Measurements from ENCODE around the gene SUPT3H. TPM values are rescaled to one million over a fixed set of nuclear protein-coding genes. Genes with fewer than 3 reads are reported as not detected.

SUPT3H gene
- total and polyA plus RNA-seq, 2 of the 8 experiments (the other 6 are each of a cell fraction or from before 2014, with no cell fraction given) = 18.8 to 23.0 TPM

DNA sequence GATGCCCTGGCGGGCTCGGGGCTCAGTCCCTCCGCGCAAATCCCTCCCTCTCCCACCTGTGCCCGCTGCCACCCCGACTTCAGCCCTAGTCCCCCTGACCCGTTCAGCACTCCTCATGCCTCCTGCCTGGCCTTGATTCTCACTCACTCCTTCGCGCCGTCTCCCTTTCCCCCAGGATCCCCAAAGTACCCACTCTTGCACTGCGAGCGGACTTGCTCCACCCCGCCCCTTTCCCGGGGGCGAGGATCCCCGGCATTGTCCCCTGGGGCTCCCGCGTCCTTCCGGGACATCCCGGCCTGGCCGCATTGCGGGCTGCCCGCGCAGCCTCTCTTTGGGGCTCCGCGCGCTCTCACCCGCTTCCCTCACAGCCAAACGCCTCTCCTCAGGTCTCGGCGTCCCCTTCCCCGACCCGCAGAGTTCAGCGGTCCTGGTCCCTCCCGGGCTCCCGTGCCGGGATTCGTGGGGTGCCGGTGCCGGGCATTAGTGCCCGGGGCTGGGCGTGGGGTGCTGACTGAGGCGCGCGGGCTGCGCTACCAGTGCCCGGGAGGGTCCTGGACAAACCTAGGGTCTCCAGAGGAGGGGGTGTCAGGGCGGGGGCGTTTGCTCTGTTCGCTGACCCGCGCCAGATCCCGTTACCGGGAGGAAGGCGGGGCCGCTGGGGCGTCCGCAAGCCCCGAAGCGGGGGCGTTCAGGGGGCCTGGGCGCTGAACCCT, 45.5 kb upstream of the SUPT3H start (continued):
- TF ChIP-seq, protein P1, sequence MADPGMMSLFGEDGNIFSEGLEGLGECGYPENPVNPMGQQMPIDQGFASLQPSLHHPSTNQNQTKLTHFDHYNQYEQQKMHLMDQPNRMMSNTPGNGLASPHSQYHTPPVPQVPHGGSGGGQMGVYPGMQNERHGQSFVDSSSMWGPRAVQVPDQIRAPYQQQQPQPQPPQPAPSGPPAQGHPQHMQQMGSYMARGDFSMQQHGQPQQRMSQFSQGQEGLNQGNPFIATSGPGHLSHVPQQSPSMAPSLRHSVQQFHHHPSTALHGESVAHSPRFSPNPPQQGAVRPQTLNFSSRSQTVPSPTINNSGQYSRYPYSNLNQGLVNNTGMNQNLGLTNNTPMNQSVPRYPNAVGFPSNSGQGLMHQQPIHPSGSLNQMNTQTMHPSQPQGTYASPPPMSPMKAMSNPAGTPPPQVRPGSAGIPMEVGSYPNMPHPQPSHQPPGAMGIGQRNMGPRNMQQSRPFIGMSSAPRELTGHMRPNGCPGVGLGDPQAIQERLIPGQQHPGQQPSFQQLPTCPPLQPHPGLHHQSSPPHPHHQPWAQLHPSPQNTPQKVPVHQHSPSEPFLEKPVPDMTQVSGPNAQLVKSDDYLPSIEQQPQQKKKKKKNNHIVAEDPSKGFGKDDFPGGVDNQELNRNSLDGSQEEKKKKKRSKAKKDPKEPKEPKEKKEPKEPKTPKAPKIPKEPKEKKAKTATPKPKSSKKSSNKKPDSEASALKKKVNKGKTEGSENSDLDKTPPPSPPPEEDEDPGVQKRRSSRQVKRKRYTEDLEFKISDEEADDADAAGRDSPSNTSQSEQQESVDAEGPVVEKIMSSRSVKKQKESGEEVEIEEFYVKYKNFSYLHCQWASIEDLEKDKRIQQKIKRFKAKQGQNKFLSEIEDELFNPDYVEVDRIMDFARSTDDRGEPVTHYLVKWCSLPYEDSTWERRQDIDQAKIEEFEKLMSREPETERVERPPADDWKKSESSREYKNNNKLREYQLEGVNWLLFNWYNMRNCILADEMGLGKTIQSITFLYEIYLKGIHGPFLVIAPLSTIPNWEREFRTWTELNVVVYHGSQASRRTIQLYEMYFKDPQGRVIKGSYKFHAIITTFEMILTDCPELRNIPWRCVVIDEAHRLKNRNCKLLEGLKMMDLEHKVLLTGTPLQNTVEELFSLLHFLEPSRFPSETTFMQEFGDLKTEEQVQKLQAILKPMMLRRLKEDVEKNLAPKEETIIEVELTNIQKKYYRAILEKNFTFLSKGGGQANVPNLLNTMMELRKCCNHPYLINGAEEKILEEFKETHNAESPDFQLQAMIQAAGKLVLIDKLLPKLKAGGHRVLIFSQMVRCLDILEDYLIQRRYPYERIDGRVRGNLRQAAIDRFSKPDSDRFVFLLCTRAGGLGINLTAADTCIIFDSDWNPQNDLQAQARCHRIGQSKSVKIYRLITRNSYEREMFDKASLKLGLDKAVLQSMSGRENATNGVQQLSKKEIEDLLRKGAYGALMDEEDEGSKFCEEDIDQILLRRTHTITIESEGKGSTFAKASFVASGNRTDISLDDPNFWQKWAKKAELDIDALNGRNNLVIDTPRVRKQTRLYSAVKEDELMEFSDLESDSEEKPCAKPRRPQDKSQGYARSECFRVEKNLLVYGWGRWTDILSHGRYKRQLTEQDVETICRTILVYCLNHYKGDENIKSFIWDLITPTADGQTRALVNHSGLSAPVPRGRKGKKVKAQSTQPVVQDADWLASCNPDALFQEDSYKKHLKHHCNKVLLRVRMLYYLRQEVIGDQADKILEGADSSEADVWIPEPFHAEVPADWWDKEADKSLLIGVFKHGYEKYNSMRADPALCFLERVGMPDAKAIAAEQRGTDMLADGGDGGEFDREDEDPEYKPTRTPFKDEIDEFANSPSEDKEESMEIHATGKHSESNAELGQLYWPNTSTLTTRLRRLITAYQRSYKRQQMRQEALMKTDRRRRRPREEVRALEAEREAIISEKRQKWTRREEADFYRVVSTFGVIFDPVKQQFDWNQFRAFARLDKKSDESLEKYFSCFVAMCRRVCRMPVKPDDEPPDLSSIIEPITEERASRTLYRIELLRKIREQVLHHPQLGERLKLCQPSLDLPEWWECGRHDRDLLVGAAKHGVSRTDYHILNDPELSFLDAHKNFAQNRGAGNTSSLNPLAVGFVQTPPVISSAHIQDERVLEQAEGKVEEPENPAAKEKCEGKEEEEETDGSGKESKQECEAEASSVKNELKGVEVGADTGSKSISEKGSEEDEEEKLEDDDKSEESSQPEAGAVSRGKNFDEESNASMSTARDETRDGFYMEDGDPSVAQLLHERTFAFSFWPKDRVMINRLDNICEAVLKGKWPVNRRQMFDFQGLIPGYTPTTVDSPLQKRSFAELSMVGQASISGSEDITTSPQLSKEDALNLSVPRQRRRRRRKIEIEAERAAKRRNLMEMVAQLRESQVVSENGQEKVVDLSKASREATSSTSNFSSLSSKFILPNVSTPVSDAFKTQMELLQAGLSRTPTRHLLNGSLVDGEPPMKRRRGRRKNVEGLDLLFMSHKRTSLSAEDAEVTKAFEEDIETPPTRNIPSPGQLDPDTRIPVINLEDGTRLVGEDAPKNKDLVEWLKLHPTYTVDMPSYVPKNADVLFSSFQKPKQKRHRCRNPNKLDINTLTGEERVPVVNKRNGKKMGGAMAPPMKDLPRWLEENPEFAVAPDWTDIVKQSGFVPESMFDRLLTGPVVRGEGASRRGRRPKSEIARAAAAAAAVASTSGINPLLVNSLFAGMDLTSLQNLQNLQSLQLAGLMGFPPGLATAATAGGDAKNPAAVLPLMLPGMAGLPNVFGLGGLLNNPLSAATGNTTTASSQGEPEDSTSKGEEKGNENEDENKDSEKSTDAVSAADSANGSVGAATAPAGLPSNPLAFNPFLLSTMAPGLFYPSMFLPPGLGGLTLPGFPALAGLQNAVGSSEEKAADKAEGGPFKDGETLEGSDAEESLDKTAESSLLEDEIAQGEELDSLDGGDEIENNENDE (IDR thresholded peaks at IDR 0.05; ENCODE audit: insufficient replicate concordance, low read length) = no peak
- TF ChIP-seq CHD2 (IDR thresholded peaks at IDR 0.05; ENCODE audit: low read length) (no peak), SAP30 (IDR thresholded peaks at IDR 0.05; ENCODE audit: insufficient read depth, insufficient replicate concordance, low read length) (peak; percentile 62), SP1 (IDR thresholded peaks at IDR 0.05; ENCODE audit: low read depth, low read length) (no peak), POLR2A (IDR thresholded peaks at IDR 0.05; ENCODE audit: control extremely low read depth in 1 of 2, low read depth in 2 of 2, low read length in 2 of 2) (no peak), TAF1 (IDR thresholded peaks at IDR 0.05; ENCODE audit: low read depth, low read length) (no peak), KDM4A (IDR thresholded peaks at IDR 0.05; ENCODE audit: low read depth, low read length, severe bottlenecking) (peak; percentile 98), PHF8 (conservative IDR thresholded peaks at IDR 0.05; ENCODE audit: low read depth, low read length) (no peak), BRCA1 (IDR thresholded peaks at IDR 0.05; ENCODE audit: low read depth, low read length) (no peak), CTBP2 (IDR thresholded peaks at IDR 0.05; ENCODE audit: borderline replicate concordance, insufficient read depth, insufficient read length, low read length) (peak; percentile 98), TAF7 (optimal IDR thresholded peaks at IDR 0.05; ENCODE audit: borderline replicate concordance, low read depth, low read length) (peak; percentile 17)
